GM20000 (cell line): ENCODE measurements around the gene ITPR2.

ENCODE experiments used
- DNase-seq: peaks from one replicate; pipeline ENCODE4 v3.0.0; 2012; ENCODE audit warnings: low spot score
- CTCF ChIP-seq: IDR thresholded peaks from 2 replicates; pipeline ENCODE4 v1.5.1; 2012; ENCODE audit warnings: mild to moderate bottlenecking, control low read depth; ENCODE audit errors: extremely low read depth, missing control alignments

Gene ITPR2

DNA sequence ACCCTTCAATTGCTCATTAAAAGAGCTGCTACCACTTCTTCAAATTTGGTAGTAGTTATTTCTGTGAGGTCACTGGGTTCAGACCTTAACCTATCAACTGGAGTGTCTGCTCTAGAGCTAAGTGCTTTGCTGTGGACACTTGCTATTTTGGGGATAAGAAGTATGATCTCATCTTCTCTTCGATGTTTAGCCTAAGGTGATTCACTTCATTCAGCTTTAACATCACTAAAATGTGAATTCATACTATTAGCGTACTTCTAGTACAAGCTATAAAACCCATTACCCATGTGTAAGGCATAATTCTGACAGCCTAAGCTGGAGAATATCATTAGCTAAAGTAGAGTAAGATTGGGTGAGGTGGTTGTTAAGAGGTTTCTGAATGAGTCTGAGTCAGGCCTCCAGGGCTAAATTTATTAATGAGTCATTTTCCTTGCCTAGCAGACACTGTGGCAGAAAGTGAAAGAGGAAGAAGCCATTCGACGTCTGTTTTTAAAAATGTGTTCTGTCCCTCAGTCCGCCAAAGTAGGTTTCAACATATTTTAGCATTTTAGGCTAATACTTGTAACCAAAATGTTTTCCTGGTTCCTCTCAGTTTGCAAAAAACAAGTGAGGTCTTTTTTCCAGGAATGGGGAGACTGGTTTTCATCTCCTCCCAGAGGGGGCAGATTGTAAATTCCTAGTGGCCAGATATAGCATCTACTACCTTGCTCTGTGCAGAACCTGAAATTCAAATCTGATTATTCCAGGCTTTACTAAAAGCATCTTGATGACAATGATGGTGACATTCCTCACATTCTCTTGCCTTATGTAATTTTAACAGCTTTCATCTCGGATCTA, 534.0 kb downstream of the ITPR2 start:
- TF ChIP-seq CTCF: no peak
- peak; percentile 83 for DNase-seq

- DNase-seq: no peak
- no peak for TF ChIP-seq CTCF
Observed at GRCh38 chr12:26297396-26298070, 535.5 kb downstream of the ITPR2 start.

DNA sequence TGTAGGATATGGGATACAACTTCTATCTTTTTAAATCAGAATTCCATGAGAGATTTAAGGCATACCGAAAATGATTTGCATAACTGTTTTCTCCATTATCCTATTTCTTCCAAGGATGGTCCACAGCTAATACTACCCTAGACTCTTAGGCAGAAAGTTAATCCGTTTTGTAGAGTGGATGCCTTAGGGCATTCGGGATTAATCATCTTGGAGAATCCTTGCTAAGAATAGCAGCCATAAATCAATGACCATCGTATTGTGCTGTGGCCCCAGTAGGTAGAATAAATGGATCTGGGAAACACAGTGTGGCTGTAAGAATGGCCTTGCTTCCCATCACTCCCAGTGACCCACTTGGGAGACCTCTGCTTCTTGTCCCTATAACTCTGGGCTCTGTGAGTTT, 538.0 kb downstream of the ITPR2 start:
- no peak for DNase-seq
- TF ChIP-seq CTCF: no peak

DNA sequence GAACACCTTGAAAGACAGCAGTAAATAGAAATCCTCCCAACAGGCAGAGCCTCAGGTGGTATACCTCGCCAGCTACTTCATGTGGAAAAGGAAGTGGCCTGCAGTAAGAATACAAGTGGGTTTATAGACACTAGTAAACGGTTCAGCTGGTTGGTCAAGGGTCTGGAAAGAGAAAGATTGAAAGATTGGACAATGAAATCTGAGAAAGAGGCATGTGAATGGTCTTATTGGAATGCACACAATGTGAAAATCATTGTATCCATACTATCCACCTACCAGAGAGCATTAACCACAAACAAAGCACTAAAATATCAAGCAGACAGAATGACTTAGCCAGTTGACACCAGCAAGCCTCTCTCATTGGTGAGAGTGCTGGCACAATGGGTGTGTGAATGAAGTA, 539.4 kb downstream of the ITPR2 start:
- DNase-seq: no peak
- no peak for TF ChIP-seq CTCF

- no peak for DNase-seq
- no peak for TF ChIP-seq CTCF
Observed at GRCh38 chr12:26292596-26292995, 540.4 kb downstream of the ITPR2 start.

DNA sequence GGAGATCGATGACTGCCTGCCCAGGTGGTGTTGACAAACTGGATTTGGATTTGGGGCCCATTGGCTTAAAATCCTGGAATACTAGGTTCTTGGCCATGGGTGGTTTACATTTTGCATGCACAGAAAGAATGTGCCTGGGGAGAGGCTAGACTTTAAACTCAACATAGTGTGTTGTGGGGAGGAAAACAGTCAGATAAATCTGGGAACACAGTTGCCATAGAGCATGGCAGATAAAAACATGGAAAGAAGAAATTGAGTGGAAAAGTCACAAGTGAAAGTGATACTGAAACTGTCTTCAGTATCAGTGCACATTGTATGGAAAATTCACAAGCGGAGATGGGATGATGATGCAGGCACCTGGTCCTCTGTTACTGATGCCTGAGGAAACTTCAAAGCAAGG, 542.4 kb downstream of the ITPR2 start:
- no peak for TF ChIP-seq CTCF
- DNase-seq: no peak

DNA sequence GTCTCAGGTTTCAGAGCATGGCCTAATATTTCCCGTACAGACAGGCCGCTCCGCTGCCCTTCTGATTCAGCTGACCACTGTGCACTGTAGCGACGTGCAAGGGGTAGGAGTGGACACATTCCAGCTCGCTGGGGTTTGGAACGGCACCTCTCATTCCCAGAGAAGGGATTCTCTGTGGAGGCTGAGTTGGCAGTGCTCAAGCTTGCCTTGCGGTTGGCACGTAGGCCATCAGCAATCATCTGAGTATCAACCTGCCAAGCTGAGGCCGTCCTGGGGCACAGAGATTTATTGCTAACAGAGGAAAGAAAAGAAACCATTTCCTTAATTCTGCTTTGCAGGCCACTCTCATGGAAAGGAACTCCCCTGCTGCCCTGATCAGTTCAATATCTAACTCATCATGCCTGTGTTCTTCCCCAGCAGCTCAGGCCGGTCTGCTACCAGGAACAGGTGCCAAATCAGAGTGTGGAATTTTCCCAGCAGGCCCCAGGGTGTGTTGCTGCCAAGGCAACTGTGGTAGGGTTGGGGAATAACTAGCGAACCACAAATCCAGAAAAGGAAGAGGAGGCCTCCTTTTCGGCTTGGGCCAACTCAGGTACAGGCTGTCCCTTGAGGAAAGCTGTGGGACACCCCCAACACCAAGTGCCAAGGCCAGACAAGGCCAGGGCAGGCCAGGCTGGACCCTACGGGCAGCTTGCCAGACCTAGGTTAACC, 545.2 kb downstream of the ITPR2 start:
- no peak for TF ChIP-seq CTCF
- no peak for DNase-seq
